ENCODE data around the gene OR13J1.

DNA sequence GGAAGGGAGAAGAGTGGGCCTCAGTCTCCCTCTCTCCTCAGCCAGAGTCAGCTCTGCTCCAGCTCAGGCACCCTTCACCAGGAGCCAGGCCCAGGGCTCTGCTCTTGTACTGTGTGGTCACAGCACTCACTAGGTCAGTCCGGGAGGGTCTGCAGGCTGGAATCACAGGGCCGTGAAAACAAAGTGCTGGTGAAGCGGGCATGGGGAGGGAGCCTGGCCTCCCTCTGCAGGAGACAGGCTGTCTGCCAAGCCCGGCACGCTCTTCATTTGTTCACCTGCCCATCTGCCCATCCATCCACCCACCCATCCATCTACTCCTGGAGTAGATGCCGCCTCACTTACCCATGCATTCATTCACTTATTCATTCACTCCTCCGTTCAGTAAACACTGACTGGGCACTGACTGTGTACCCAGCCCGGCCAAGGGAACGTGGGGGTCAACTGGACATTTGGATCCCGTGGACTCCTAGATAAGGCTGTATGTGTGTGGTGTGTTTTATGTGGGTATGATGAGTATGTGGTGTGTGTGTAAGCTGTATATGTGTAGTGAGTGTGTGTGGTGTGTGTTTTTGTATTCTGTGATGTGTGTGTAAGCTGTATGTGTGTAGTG lies 42.7 kb upstream of the OR13J1 start:
- TF ChIP-seq POLR2A (IDR thresholded peaks at IDR 0.05) (no peak), CTCF (IDR thresholded peaks at IDR 0.05) (no peak), POLR2AphosphoS5 (IDR thresholded peaks at IDR 0.05) (no peak)

Data from breast epithelium (tissue), 3 donors.